Left ventricle myocardium inferior (tissue), 1 donor: ENCODE results near the gene CNN2. TPM values are rescaled to one million over a fixed set of nuclear protein-coding genes. Genes with fewer than 3 reads are reported as not detected.

Source experiments
- DNase-seq: peaks from one replicate; pipeline ENCODE4 v3.0.0-alpha.2; 2020
- H3K27ac ChIP-seq: fragments of 200-600 bp; replicated peaks from 2 replicates; pipeline ENCODE4 v1.8.0; 2021
- H3K27me3 ChIP-seq: fragments of 200-600 bp; 2 replicates; pipeline ENCODE4 v1.8.0; 2021; ENCODE audit warnings: low read depth
- H3K36me3 ChIP-seq: fragments of 200-600 bp; 2 replicates; pipeline ENCODE4 v1.8.0; 2021
- H3K4me1 ChIP-seq: fragments of 200-600 bp; 2 replicates; pipeline ENCODE4 v1.8.0; 2021
- H3K4me3 ChIP-seq: fragments of 200-600 bp; 2 replicates; pipeline ENCODE4 v1.8.0; 2021; ENCODE audit warnings: mild to moderate bottlenecking, moderate library complexity
- H3K9me3 ChIP-seq: fragments of 200-600 bp; replicated peaks from 2 replicates; pipeline ENCODE4 v1.8.0; 2021
- intact Hi-C: fragments of 100-400 bp; cut with micrococcal nuclease; formaldehyde crosslinking; loops from one replicate; pipeline ENCODE4 v1.11.0; 2022
- total RNA-seq: library from RNA; stranded (reverse); fragmentation: NEBNext Ultra II Directional; extraction: Animal tissue kit (Norgen Biotek cat#: 25700); gene quantifications from one replicate; pipeline ENCODE4 v1.2.1, GENCODE V29; 2021
- TF ChIP-seq, protein P1 (sequence below): fragments of 200-600 bp; IDR thresholded peaks from 2 replicates; pipeline ENCODE4 v1.8.0; 2021; ENCODE audit warnings: antibody characterized with exemption, mild to moderate bottlenecking, borderline replicate concordance
- donor health status: DM: no; HTN: yes; CAD: no; lungs with severe emphysema.

The CNN2 gene
- total RNA-seq, 1 donor from 2014 or later: 45.6 TPM

DNA sequence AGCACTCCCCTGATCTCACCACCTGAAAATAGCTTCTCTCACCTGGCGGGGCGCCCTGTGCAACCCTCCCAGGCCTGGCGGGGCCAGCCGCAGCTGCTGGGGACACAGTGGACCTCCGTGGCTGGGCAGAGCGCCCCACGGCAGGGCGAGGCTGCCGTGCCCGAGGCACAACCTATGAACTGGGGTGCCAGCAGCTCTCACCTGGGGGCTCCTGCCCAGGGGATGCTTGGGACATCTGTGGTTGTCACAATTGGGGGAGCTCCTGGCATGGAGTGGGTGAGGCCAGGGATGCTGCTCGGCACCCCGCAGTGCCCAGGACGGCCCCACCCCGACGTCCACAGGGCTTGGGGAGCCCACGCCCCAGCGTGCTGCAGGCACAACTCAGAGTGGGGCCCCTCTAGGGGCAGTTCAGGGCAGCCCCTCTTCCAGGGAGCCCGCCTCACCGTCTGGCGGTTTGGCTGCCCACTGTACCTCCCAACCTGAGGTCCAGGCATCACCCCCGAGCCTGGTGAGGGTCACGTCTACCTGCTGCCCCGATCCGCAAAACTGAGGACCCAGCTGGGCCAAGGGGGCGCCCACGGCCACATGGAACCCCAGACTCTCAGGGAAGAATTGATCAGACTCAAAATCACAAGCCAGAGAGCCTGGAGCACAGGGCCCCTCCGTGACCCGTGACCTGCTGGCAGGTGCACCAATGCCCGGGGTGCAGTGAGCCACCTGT is 11.2 kb upstream of the CNN2 start:
- H3K36me3 ChIP-seq: peaks cover 42% of the 10 kb centered on the region
- TF ChIP-seq, protein P1, sequence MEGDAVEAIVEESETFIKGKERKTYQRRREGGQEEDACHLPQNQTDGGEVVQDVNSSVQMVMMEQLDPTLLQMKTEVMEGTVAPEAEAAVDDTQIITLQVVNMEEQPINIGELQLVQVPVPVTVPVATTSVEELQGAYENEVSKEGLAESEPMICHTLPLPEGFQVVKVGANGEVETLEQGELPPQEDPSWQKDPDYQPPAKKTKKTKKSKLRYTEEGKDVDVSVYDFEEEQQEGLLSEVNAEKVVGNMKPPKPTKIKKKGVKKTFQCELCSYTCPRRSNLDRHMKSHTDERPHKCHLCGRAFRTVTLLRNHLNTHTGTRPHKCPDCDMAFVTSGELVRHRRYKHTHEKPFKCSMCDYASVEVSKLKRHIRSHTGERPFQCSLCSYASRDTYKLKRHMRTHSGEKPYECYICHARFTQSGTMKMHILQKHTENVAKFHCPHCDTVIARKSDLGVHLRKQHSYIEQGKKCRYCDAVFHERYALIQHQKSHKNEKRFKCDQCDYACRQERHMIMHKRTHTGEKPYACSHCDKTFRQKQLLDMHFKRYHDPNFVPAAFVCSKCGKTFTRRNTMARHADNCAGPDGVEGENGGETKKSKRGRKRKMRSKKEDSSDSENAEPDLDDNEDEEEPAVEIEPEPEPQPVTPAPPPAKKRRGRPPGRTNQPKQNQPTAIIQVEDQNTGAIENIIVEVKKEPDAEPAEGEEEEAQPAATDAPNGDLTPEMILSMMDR: no peak
- H3K4me3 ChIP-seq: no peak overlapping the region
- no peak for DNase-seq
- H3K27ac ChIP-seq: no peak overlapping the region
- no peaks in the 10 kb centered on the region for H3K9me3 ChIP-seq
- H3K27me3 ChIP-seq: no peaks in the 10 kb centered on the region
- peaks cover 69% of the 10 kb centered on the region for H3K4me1 ChIP-seq
- intact Hi-C loops: no loop called here

DNA sequence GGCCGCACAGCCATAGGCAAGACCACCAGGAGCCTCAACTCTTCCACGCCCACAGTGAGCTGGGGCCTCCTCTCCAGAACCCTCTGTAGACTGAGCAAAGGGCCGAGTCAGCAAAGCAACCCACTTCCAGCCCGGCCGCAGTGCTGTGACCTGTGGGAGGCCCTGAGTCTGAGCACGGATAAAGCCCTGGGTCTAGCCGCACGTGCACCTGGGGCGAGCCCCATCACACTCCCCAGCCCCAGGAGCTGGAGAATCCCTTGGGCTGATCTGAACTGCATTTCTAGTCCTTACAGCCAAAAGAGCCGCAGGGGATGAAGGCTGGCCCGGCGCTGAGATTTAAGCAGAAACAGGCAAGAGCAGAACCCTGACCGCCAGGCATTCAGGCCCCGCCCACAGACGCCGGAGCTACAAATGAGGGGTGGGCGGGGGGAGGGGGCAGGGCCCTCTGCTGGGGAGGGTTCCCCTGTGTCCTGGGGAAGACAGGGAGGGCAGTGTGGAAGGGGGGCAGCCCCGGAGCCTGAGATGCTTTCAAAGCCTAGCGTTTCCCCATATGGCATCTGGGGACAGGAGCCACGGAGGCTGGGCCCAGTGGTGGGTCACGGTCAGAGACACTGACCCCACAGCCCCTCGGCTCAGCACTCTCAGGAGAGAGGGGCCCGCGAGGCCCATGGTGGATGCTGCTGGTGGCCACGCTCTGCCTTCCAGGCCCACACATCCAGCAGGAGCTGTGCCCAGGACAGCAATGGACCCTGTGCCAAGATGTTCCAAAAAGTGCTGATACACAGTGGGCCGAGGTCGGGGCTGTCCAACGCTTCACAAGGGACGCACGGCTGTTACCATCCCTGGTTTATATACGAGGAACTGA is 10.4 kb upstream of the CNN2 start:
- DNase-seq: peak; percentile 15
- peak overlapping the region; percentile 89 for H3K4me3 ChIP-seq
- peak overlapping the region; percentile 65 for H3K27ac ChIP-seq
- TF ChIP-seq, protein P1: no peak
- H3K27me3 ChIP-seq: no peaks in the 10 kb centered on the region
- H3K36me3 ChIP-seq: peaks cover 34% of the 10 kb centered on the region
- no peaks in the 10 kb centered on the region for H3K9me3 ChIP-seq
- intact Hi-C loops: no loop called here
- peaks cover 73% of the 10 kb centered on the region for H3K4me1 ChIP-seq

DNA sequence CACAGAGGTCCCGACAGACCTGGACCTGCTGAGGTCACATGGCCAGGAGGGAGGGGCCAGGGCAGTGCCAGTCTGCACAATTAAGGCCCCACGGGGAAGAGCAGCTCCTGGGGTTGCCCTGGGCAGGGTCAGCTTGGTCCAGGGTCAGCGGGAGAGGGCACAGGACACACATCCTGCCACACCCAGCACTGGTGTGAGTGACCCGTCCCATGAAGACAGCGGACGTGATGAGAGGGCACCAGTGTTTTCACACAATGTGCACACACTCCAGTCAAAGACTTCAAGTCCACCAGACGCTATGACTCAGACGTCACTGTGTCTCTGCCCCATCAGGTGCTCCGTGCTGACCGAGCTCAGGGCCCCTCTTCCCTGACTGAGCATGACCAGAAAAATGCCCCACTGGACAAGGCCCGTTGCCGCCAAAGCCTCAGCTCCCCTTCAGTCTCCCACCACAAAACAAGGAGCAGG is 9.7 kb upstream of the CNN2 start:
- intact Hi-C loops: no loop called here
- no peaks in the 10 kb centered on the region for H3K27me3 ChIP-seq
- H3K27ac ChIP-seq: peak overlapping the region; percentile 65
- DNase-seq: peak; percentile 16
- H3K9me3 ChIP-seq: no peaks in the 10 kb centered on the region
- peaks cover 27% of the 10 kb centered on the region for H3K36me3 ChIP-seq
- TF ChIP-seq, protein P1: no peak
- H3K4me3 ChIP-seq: peak overlapping the region; percentile 89
- H3K4me1 ChIP-seq: peaks cover 75% of the 10 kb centered on the region

DNA sequence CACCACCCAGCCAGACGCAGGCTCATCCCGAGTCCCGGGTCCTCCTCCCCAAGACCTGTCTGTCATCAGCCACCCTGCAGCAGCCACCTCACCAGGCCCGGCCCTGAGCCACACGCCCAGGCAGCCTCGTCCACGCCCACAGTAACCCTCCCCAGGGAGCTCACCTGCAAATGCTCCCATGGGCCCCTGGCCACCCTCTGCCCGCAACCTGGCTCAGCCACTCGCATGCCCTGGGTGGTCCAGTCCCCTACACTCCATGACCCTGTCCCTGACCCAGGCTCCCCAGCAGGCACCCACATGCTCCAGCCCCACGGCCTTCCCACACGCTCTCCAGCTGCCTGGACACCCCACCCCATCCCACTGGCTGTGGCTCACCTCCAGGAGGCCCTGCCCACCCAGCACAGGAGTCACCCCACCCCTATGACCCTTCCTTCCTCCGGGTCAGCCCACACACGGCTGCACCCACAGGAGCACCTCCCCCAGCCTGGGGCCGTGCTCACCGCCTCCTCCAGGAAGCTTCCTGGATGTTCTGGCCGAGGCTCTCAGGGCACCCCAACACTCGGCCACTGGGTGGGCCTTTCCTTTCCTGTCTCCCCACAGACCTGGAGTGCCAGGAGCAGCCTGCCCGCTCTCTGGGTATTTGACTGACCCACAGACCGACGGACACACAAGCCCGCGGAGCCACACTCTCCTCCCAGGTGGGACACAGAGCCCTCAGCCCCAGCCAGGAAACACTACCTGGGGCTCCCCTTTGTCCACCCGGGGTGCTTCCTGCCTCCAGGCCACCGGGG is 9.1 kb upstream of the CNN2 start:
- Histone ChIP-seq H3K9me3 (no peaks in the 10 kb centered on the region), H3K4me1 (peaks cover 81% of the 10 kb centered on the region), H3K27ac (peak overlapping the region; percentile 65), H3K4me3 (peak overlapping the region; percentile 89), H3K36me3 (peaks cover 21% of the 10 kb centered on the region), H3K27me3 (no peaks in the 10 kb centered on the region)
- TF ChIP-seq, protein P1: no peak
- intact Hi-C loops: no loop called here
- DNase-seq: peak; percentile 27

DNA sequence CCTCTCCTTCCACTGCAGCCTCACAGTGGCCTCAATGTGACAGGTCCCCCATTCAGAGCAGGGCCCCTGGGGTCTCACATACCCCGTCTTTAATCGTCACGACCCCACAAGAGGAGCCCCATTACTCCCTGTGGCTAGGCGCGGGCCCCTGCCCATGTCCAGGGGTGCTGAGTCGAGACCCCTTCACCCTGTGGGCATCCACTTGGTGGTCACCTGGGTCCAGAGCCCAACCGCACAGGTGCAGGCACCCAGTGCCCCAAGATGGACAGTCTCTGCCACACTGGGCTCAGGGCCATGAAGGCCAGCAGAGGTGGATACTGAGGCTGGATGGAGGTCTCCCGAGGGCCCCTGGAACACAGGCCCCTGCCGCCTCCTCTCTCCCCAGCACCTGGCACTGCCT is 8.5 kb upstream of the CNN2 start:
- DNase-seq: peak; percentile 13
- Histone ChIP-seq H3K4me1 (peaks cover 87% of the 10 kb centered on the region), H3K27me3 (no peaks in the 10 kb centered on the region), H3K27ac (peak overlapping the region; percentile 65), H3K4me3 (peak overlapping the region; percentile 89), H3K9me3 (no peaks in the 10 kb centered on the region), H3K36me3 (peaks cover 15% of the 10 kb centered on the region)
- TF ChIP-seq, protein P1: no peak
- intact Hi-C loops: no loop called here
